Myocyte (in vitro differentiated cells): ENCODE results near the gene VEGFA. TPM values are rescaled to one million over a fixed set of nuclear protein-coding genes. Genes with fewer than 3 reads are reported as not detected.

Source experiments
- DNase-seq: peaks from one replicate; pipeline ENCODE4 v3.0.0-alpha.2; 2012; ENCODE audit warnings: low read depth
- total RNA-seq: library from RNA; depleted of rRNA; stranded (reverse); fragments of >200 nt; gene quantifications from 2 replicates; pipeline ENCODE4 v1.2.3, GENCODE V29; 2014

The VEGFA gene
- total RNA-seq, 1 donor from 2014 or later = 57.0 TPM

GRCh38 chr6:43759136-43759906 is 10.7 kb upstream of the VEGFA start:
- no peak for DNase-seq

GRCh38 chr6:43759907-43760206 is 10.2 kb upstream of the VEGFA start:
- DNase-seq = no peak

GRCh38 chr6:43760210-43761168 is 9.5 kb upstream of the VEGFA start:
- DNase-seq = no peak

GRCh38 chr6:43761666-43762409 is 8.2 kb upstream of the VEGFA start:
- no peak for DNase-seq

GRCh38 chr6:43762410-43762768 is 7.6 kb upstream of the VEGFA start:
- DNase-seq = no peak

- no peak for DNase-seq
Observed at GRCh38 chr6:43762966-43763695, 6.9 kb upstream of the VEGFA start.

- no peak for DNase-seq
Observed at GRCh38 chr6:43763812-43764522, 6.0 kb upstream of the VEGFA start.

- DNase-seq = no peak
Observed at GRCh38 chr6:43764772-43765171, 5.2 kb upstream of the VEGFA start.

- DNase-seq = no peak
Observed at GRCh38 chr6:43765776-43766499, 4.1 kb upstream of the VEGFA start.

GRCh38 chr6:43766500-43766853 is 3.5 kb upstream of the VEGFA start:
- no peak for DNase-seq

- no peak for DNase-seq
Observed at GRCh38 chr6:43766964-43767461, 3.0 kb upstream of the VEGFA start.

- no peak for DNase-seq
Observed at GRCh38 chr6:43767553-43768505, 2.2 kb upstream of the VEGFA start.

GRCh38 chr6:43768506-43768860 is 1.5 kb upstream of the VEGFA start:
- no peak for DNase-seq

GRCh38 chr6:43768983-43769525 is 957 bp upstream of the VEGFA start:
- DNase-seq = peak; percentile 55

GRCh38 chr6:43770372-43771209 is 580 bp downstream of the VEGFA start:
- DNase-seq = peak; percentile 78

GRCh38 chr6:43771210-43771857 is 1.3 kb downstream of the VEGFA start:
- DNase-seq = peak; percentile 70
